Caco-2 (cell line): ENCODE measurements around the gene ATAD2B. TPM values are rescaled to one million over a fixed set of nuclear protein-coding genes. Genes with fewer than 3 reads are reported as not detected.

Source experiments
- BruUV-seq: library from RNA; stranded (reverse); fragments of 400-500 nt; replicated peaks from 2 replicates; lab custom pipeline; 2021; lab: Mats Ljungman, UMichigan
- CTCF ChIA-PET: fragments of 300-600 bp; sonication (Branson Sonifier 250); formaldehyde crosslinking; loops from one replicate; lab custom pipeline; 2022; ENCODE audit warnings: antibody characterized with exemption; lab: Charles Lee
- POLR2A ChIA-PET: fragments of 300-600 bp; sonication (Branson Sonifier 250); formaldehyde crosslinking; loops from one replicate; lab custom pipeline; 2022; ENCODE audit warnings: antibody characterized with exemption; lab: Charles Lee
- DNase-seq, 2 experiments: peaks; one replicate each; pipeline versions ENCODE4 v3.0.0 to v3.0.0-alpha.2; 2020 to 2022
- H3K27me3 ChIP-seq: replicated peaks from 2 replicates; pipeline ENCODE4 v1.6.0; 2011; ENCODE audit warnings: low read length; ENCODE audit not compliant: control insufficient read depth, insufficient read depth
- H3K36me3 ChIP-seq: 2 replicates; pipeline ENCODE4 v1.5.1; 2011; ENCODE audit warnings: low read length; ENCODE audit not compliant: control insufficient read depth, insufficient read depth
- H3K4me1 ChIP-seq: fragments of 250-450 bp; sonication (Bioruptor Pico); 2 replicates; pipeline ENCODE4 v1.5.1; 2020; ENCODE audit warnings: mild to moderate bottlenecking
- H3K4me3 ChIP-seq: 2 replicates; pipeline ENCODE4 v1.5.1; 2011; ENCODE audit warnings: low read depth, mild to moderate bottlenecking, control low read depth, low read length
- H3K9me3 ChIP-seq: fragments of 250-450 bp; sonication (Bioruptor Pico); 2 replicates; pipeline ENCODE4 v1.5.1; 2020; ENCODE audit warnings: mild to moderate bottlenecking, moderate library complexity
- H3K27ac Mint-ChIP-seq: one replicate; pipeline ENCODE4 v1.8.0; 2022; ENCODE audit warnings: mixed read lengths; ENCODE audit not compliant: unreplicated experiment
- H3K27me3 Mint-ChIP-seq: one replicate; pipeline ENCODE4 v1.8.0; 2022; ENCODE audit warnings: mixed read lengths; ENCODE audit not compliant: insufficient read depth, unreplicated experiment
- H3K36me3 Mint-ChIP-seq: one replicate; pipeline ENCODE4 v1.8.0; 2022; ENCODE audit warnings: mild to moderate bottlenecking, mixed read lengths; ENCODE audit not compliant: insufficient read depth, unreplicated experiment
- H3K4me1 Mint-ChIP-seq: one replicate; pipeline ENCODE4 v1.8.0; 2022; ENCODE audit warnings: low read depth, mixed read lengths; ENCODE audit not compliant: unreplicated experiment
- H3K4me3 Mint-ChIP-seq: one replicate; pipeline ENCODE4 v1.8.0; 2022; ENCODE audit warnings: mild to moderate bottlenecking, moderate library complexity, mixed read lengths; ENCODE audit not compliant: unreplicated experiment
- H3K9me3 Mint-ChIP-seq: one replicate; pipeline ENCODE4 v1.8.0; 2022; ENCODE audit warnings: mixed read lengths; ENCODE audit not compliant: unreplicated experiment
- intact Hi-C: fragments of 100-400 bp; cut with micrococcal nuclease; formaldehyde crosslinking; loops from one replicate; pipeline ENCODE4 v1.10.0; 2022; ENCODE audit not compliant: unreplicated experiment
- total RNA-seq: library from RNA; stranded (reverse); gene quantifications from 2 replicates; pipeline ENCODE4 v1.2.3, GENCODE V29; 2022
- TF ChIP-seq, protein P1 (sequence below), 2 experiments: fragments of 200-600 bp in 1 of 2; IDR thresholded peaks; 1 replicate in 1 of 2; 2 replicates in 1 of 2; pipeline versions ENCODE4 v1.5.1 to v1.8.0; 2011 to 2022; ENCODE audit warnings: antibody characterized with exemption in 1 of 2, control low read depth in 1 of 2, inconsistent platforms in 1 of 2, low read depth in 1 of 2, low read length in 1 of 2, mild to moderate bottlenecking in 1 of 2, moderate library complexity in 1 of 2; ENCODE audit not compliant: insufficient read depth in 1 of 2, severe bottlenecking in 1 of 2, unreplicated experiment in 1 of 2

ATAD2B gene
- total RNA-seq, 1 experiment from 2014 or later, result 32.1 TPM

DNA sequence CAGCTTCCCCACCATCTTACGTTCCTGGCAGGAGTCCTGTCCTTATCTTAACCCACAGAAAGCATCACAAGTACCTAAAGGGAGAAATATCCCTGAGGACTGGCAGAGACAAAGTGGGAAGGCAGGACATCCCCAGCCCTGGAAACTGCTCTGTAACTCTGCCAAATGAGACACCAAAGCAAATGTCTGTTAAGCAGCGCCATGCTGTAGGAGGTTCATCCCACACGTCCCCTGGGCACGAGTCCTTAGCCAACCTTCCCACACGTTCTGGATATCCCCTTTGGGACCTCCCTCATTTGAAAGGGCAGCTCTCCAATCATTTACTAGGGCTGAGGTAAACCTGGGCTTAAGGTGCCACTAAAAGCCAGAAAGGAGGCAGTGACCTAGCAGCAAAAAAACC lies 207.2 kb downstream of the ATAD2B start:
- ChIA-PET CTCF (no interaction called here), POLR2A (no interaction called here)
- TF ChIP-seq, protein P1, sequence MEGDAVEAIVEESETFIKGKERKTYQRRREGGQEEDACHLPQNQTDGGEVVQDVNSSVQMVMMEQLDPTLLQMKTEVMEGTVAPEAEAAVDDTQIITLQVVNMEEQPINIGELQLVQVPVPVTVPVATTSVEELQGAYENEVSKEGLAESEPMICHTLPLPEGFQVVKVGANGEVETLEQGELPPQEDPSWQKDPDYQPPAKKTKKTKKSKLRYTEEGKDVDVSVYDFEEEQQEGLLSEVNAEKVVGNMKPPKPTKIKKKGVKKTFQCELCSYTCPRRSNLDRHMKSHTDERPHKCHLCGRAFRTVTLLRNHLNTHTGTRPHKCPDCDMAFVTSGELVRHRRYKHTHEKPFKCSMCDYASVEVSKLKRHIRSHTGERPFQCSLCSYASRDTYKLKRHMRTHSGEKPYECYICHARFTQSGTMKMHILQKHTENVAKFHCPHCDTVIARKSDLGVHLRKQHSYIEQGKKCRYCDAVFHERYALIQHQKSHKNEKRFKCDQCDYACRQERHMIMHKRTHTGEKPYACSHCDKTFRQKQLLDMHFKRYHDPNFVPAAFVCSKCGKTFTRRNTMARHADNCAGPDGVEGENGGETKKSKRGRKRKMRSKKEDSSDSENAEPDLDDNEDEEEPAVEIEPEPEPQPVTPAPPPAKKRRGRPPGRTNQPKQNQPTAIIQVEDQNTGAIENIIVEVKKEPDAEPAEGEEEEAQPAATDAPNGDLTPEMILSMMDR (IDR thresholded peaks at IDR 0.05; ENCODE audit: insufficient read depth in 1 of 2, low read depth in 1 of 2, low read length in 1 of 2, severe bottlenecking in 1 of 2, unreplicated experiment in 1 of 2), result no peak
- peaks cover 6% of the 10 kb centered on the region for H3K36me3 Mint-ChIP-seq
- Histone ChIP-seq H3K4me3 (no peak overlapping the region), H3K27me3 (no peaks in the 10 kb centered on the region), H3K4me1 (no peaks in the 10 kb centered on the region), H3K36me3 (no peaks in the 10 kb centered on the region), H3K9me3 (peaks cover 20% of the 10 kb centered on the region; the same call in 1 of the 2 replicates)
- no peaks in the 10 kb centered on the region for H3K27me3 Mint-ChIP-seq
- H3K27ac Mint-ChIP-seq, result no peak overlapping the region
- peaks cover 25% of the 10 kb centered on the region for H3K9me3 Mint-ChIP-seq
- H3K4me1 Mint-ChIP-seq, result no peaks in the 10 kb centered on the region
- no peak for DNase-seq
- intact Hi-C loops, result no loop called here
- no TSS peak for BruUV-seq
- H3K4me3 Mint-ChIP-seq, result no peak overlapping the region

DNA sequence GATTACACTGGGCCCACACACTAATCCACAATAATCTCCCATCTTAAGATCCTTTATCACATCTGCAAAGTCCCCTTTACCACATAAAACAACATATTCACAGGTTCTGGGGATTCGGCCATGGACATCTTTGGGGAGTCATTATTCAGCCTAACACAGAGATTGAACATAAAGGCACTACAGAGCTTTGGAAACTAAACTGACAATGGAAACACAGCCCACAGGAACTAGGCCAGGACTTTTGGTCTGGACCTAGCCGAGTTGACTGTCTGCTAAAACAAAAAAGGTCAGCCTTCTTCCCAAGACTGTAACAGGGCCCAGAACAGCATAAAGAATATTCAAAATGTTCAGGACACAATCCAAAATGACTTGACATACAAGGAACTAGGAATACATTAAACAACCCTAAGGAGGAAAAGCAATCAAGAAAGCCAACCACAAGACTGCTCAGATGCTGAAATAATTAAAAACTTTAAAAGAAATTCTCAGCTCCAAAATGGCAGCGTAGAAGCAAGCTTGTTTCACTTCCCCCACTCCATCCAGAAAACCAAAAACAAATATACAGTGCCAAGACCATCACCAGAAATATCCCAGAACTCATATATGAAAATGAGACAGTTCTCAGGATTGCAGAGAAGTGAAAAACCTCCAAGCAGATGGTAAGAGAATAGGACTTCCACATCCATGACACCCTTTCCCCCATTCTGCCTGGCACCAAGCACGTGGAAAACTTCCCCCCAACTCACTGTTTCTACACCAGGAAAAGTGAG lies 207.8 kb downstream of the ATAD2B start:
- POLR2A ChIA-PET, result no interaction called here
- TF ChIP-seq, protein P1 (IDR thresholded peaks at IDR 0.05; ENCODE audit: insufficient read depth in 1 of 2, low read depth in 1 of 2, low read length in 1 of 2, severe bottlenecking in 1 of 2, unreplicated experiment in 1 of 2), result no peak
- CTCF ChIA-PET, result no interaction called here

DNA sequence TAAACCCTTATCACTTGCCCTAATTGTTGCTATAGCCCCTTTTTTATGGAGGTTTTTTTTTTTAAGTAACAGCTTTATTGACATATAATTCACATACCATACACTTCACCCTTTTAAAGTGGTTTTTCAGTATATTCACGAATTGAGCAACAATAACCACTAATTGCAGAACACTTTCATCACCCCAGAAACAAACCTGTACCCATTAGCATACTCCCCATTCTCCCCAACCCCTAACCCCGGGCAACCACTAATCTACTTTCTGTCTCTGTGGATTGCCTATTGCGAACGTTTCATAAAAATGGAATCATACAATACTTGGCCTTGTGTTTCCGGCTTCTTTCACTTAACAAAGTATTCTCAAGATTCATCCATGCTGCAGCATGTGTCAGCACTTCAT lies 213.6 kb downstream of the ATAD2B start:
- no peak for DNase-seq
- Histone ChIP-seq H3K27me3 (no peaks in the 10 kb centered on the region), H3K9me3 (no peaks in the 10 kb centered on the region), H3K36me3 (no peaks in the 10 kb centered on the region), H3K4me3 (no peak overlapping the region), H3K4me1 (no peaks in the 10 kb centered on the region)
- Mint-ChIP-seq H3K4me1 (no peaks in the 10 kb centered on the region), H3K4me3 (no peak overlapping the region), H3K27ac (no peak overlapping the region), H3K9me3 (no peaks in the 10 kb centered on the region), H3K27me3 (no peaks in the 10 kb centered on the region), H3K36me3 (no peaks in the 10 kb centered on the region)
- ChIA-PET POLR2A (no interaction called here), CTCF (no interaction called here)
- TF ChIP-seq, protein P1 (IDR thresholded peaks at IDR 0.05; ENCODE audit: insufficient read depth in 1 of 2, low read depth in 1 of 2, low read length in 1 of 2, severe bottlenecking in 1 of 2, unreplicated experiment in 1 of 2), result no peak
- intact Hi-C loops, result no loop called here
- no TSS peak for BruUV-seq

More for the DNA sequence above, 207.8 kb downstream of the ATAD2B start:
- peaks cover 16% of the 10 kb centered on the region; the same call in 1 of the 2 replicates for H3K9me3 ChIP-seq
- no peaks in the 10 kb centered on the region for H3K4me1 ChIP-seq
- Mint-ChIP-seq H3K36me3 (peaks cover 6% of the 10 kb centered on the region), H3K27ac (no peak overlapping the region), H3K27me3 (no peaks in the 10 kb centered on the region), H3K4me3 (no peak overlapping the region), H3K9me3 (peaks cover 24% of the 10 kb centered on the region), H3K4me1 (no peaks in the 10 kb centered on the region)
- no peak for DNase-seq
- H3K27me3 ChIP-seq, result no peaks in the 10 kb centered on the region
- intact Hi-C loops, result no loop called here
- H3K36me3 ChIP-seq, result no peaks in the 10 kb centered on the region
- no peak overlapping the region for H3K4me3 ChIP-seq
- no TSS peak for BruUV-seq
